Loucy (cell line): ENCODE measurements around the gene SLCO1B1.
"Not testable (repeated sequence)": the region's sequence is repeated elsewhere in the genome, so short reads cannot be mapped to it uniquely, and the experiment has no call there.

Experiments
- H2AFZ ChIP-seq: fragments of 200-600 bp; sonication (generic); 2 replicates; pipeline ENCODE4 v1.6.0; 2016; ENCODE audit warnings: antibody characterized with exemption, mild to moderate bottlenecking, low read length, moderate library complexity
- H3F3A ChIP-seq: fragments of 200-600 bp; 2 replicates; pipeline ENCODE4 v1.6.0; 2016; ENCODE audit warnings: antibody characterized with exemption, low read depth, mild to moderate bottlenecking
- H3K27me3 ChIP-seq: fragments of 200-600 bp; sonication (generic); 2 replicates; pipeline ENCODE4 v1.6.1; 2014; ENCODE audit warnings: low read length, mild to moderate bottlenecking; ENCODE audit not compliant: insufficient read depth, poor library complexity, severe bottlenecking
- H3K36me3 ChIP-seq: fragments of 200-600 bp; sonication (generic); 2 replicates; pipeline ENCODE4 v1.6.1; 2016; ENCODE audit warnings: low read length; ENCODE audit not compliant: insufficient read depth
- H3K4me1 ChIP-seq: fragments of 200-600 bp; sonication (generic); 2 replicates; pipeline ENCODE4 v1.5.1; 2014; ENCODE audit warnings: low read length, mild to moderate bottlenecking; ENCODE audit not compliant: insufficient read depth, poor library complexity, severe bottlenecking
- H3K4me2 ChIP-seq: fragments of 200-600 bp; sonication (generic); 2 replicates; pipeline ENCODE4 v1.6.0; 2014; ENCODE audit warnings: antibody characterized with exemption, low read length, low read depth, mild to moderate bottlenecking; ENCODE audit not compliant: poor library complexity, severe bottlenecking
- H3K4me3 ChIP-seq: fragments of 200-600 bp; sonication (generic); 2 replicates; pipeline ENCODE4 v1.5.1; 2014; ENCODE audit warnings: low read length, mild to moderate bottlenecking, mixed read lengths; ENCODE audit not compliant: poor library complexity, severe bottlenecking
- H3K79me2 ChIP-seq: fragments of 200-600 bp; sonication (generic); 2 replicates; pipeline ENCODE4 v1.6.1; 2014; ENCODE audit warnings: low read length; ENCODE audit not compliant: insufficient read depth
- H3K9ac ChIP-seq: fragments of 200-600 bp; sonication (generic); 2 replicates; pipeline ENCODE4 v1.6.0; 2014; ENCODE audit warnings: mild to moderate bottlenecking, low read depth, low read length, moderate library complexity; ENCODE audit not compliant: poor library complexity, severe bottlenecking
- H3K9me2 ChIP-seq: fragments of 200-600 bp; sonication (generic); replicated peaks from 2 replicates; pipeline ENCODE4 v1.6.1; 2016; ENCODE audit warnings: low read depth, low read length, mixed read lengths
- H3K9me3 ChIP-seq: fragments of 200-600 bp; sonication (generic); 2 replicates; pipeline ENCODE4 v1.6.1; 2014; ENCODE audit warnings: mild to moderate bottlenecking, antibody characterized with exemption, low read length, low read depth; ENCODE audit not compliant: insufficient read depth
- H4K20me1 ChIP-seq: fragments of 200-600 bp; sonication (generic); 2 replicates; pipeline ENCODE4 v1.6.0; 2014; ENCODE audit warnings: antibody characterized with exemption, low read length, mild to moderate bottlenecking; ENCODE audit not compliant: insufficient read depth, poor library complexity, severe bottlenecking
- EZH2phosphoT487 ChIP-seq: fragments of 200-600 bp; IDR thresholded peaks from 2 replicates; pipeline ENCODE4 v1.6.1; 2018; ENCODE audit warnings: antibody characterized with exemption, mild to moderate bottlenecking, moderate library complexity, borderline replicate concordance
- TF ChIP-seq, protein P1 (sequence below): fragments of 200-600 bp; sonication (generic); conservative IDR thresholded peaks from 2 replicates; pipeline ENCODE4 v1.5.1; 2014; ENCODE audit warnings: mild to moderate bottlenecking, antibody characterized with exemption, low read length

Gene SLCO1B1

DNA sequence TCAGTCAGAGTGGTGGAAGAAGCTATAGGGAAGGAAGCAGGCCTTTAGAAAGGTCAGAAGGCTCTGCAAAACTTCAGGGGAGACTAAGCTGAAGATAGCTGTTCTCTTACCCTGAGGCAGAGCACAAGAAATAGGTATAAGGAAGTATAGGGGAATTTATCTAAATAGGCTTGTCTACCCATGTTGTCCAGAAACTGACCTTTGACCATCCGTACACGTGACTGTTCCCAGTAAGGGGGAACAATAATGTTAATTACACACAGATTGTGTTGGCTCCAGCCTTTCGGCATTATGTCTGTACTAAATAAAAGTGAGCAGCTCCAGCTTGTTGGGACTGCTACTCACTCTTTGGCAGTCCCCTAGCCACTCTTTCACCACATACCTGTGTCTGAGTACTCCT is 59.0 kb downstream of the SLCO1B1 start:
- Histone ChIP-seq H3K9me2 (no peaks in the 10 kb centered on the region), H4K20me1 (no peaks in the 10 kb centered on the region), H3K79me2 (no peaks in the 10 kb centered on the region), H3K4me3 (no peak overlapping the region), H3K9me3 (no peaks in the 10 kb centered on the region), H3K27me3 (no peaks in the 10 kb centered on the region), H3K4me2 (no peak overlapping the region), H2AFZ (no peak overlapping the region), H3K9ac (no peak overlapping the region), H3K36me3 (no peaks in the 10 kb centered on the region), H3K4me1 (no peaks in the 10 kb centered on the region), H3F3A (no peaks in the 10 kb centered on the region)
- no peak for TF ChIP-seq EZH2phosphoT487
- TF ChIP-seq, protein P1, sequence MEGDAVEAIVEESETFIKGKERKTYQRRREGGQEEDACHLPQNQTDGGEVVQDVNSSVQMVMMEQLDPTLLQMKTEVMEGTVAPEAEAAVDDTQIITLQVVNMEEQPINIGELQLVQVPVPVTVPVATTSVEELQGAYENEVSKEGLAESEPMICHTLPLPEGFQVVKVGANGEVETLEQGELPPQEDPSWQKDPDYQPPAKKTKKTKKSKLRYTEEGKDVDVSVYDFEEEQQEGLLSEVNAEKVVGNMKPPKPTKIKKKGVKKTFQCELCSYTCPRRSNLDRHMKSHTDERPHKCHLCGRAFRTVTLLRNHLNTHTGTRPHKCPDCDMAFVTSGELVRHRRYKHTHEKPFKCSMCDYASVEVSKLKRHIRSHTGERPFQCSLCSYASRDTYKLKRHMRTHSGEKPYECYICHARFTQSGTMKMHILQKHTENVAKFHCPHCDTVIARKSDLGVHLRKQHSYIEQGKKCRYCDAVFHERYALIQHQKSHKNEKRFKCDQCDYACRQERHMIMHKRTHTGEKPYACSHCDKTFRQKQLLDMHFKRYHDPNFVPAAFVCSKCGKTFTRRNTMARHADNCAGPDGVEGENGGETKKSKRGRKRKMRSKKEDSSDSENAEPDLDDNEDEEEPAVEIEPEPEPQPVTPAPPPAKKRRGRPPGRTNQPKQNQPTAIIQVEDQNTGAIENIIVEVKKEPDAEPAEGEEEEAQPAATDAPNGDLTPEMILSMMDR: no peak

DNA sequence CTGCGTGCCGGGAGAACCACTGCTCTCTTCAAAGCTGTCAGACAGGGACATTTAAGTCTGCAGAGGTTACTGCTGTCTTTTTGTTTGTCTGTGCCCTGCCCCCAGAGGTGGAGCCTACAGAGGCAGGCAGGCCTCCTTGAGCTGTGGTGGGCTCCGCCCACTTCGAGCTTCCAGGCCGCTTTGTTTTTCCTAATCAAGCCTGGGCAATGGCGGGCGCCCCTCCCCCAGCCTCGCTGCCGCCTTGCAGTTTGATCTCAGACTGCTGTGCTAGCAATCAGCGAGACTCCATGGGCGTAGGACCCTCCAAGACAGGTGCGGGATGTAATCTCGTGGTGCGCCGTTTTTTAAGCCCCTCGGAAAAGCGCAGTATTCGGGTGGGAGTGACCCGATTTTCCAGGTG is 83.4 kb downstream of the SLCO1B1 start:
- not testable (repeated sequence) for H3K9ac ChIP-seq, H3K9me3 ChIP-seq, H2AFZ ChIP-seq, H3F3A ChIP-seq, H3K27me3 ChIP-seq, H3K4me2 ChIP-seq, H3K4me1 ChIP-seq, H3K79me2 ChIP-seq, H3K4me3 ChIP-seq, H3K36me3 ChIP-seq, H3K9me2 ChIP-seq, H4K20me1 ChIP-seq

DNA sequence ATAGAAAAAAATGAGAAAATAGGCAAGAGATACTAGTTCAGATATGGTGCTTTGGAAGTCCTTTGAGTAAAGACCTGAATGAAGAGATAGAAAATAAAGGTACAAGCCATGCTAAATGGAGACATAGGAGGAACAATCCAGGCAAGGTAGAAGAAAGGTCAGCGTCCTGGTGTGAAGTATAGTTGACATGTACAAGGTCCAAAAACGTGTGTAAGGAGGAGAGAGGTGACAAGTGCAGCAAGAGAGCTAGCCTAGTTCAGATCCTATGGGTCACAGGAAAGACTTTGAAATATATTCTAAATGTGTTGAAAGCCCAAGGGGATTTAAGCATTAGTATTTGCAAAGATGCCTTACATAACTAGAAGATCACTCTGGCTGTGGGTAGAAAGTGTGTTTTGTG is 88.2 kb downstream of the SLCO1B1 start:
- no peak overlapping the region for H3K4me2 ChIP-seq
- H3F3A ChIP-seq: no peaks in the 10 kb centered on the region
- no peaks in the 10 kb centered on the region for H3K4me1 ChIP-seq
- no peaks in the 10 kb centered on the region for H3K79me2 ChIP-seq
- no peak overlapping the region for H2AFZ ChIP-seq
- H3K4me3 ChIP-seq: no peak overlapping the region
- TF ChIP-seq, protein P1: no peak
- TF ChIP-seq EZH2phosphoT487: no peak
- H3K9me3 ChIP-seq: no peaks in the 10 kb centered on the region
- no peaks in the 10 kb centered on the region for H3K27me3 ChIP-seq
- no peaks in the 10 kb centered on the region for H4K20me1 ChIP-seq
- H3K9me2 ChIP-seq: 0 out of 2 replicates have a peak, but pooled peaks cover 5% of the 10 kb centered on the region
- no peaks in the 10 kb centered on the region for H3K36me3 ChIP-seq
- no peak overlapping the region for H3K9ac ChIP-seq

DNA sequence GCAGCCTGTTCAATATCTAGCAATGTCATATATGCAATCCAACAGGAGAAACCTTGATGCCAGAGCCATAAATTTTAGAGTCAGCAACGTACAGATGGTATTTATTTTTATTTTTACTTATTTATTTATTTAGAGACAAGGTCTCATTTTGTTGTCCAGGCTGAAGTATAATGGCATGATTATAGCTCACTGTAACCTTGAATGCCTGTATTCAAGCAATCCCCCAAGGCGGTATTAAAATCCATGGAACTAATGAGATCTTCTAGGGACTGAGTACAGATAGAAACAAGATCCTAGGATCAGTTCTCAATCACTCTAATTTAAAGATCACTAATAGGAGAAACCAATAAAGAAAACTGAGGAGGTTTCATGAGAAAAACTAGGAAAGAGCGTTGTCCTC is 89.3 kb downstream of the SLCO1B1 start:
- no peak overlapping the region for H3K4me2 ChIP-seq
- no peaks in the 10 kb centered on the region for H4K20me1 ChIP-seq
- H3K4me1 ChIP-seq: no peaks in the 10 kb centered on the region
- H3K4me3 ChIP-seq: no peak overlapping the region
- H2AFZ ChIP-seq: no peak overlapping the region
- TF ChIP-seq, protein P1: no peak
- TF ChIP-seq EZH2phosphoT487: no peak
- H3K27me3 ChIP-seq: no peaks in the 10 kb centered on the region
- H3F3A ChIP-seq: no peaks in the 10 kb centered on the region
- H3K9me3 ChIP-seq: no peaks in the 10 kb centered on the region
- 0 out of 2 replicates have a peak, but pooled peaks cover 5% of the 10 kb centered on the region for H3K9me2 ChIP-seq
- H3K36me3 ChIP-seq: no peaks in the 10 kb centered on the region
- no peaks in the 10 kb centered on the region for H3K79me2 ChIP-seq
- H3K9ac ChIP-seq: no peak overlapping the region
